Liver (tissue), 3 donors: Measurements from ENCODE around the gene PDE2A.

ENCODE experiments used
- ATF3 ChIP-seq: IDR thresholded peaks from 2 replicates; pipeline ENCODE4 v1.6.1; 2016; ENCODE audit warnings: antibody characterized with exemption
- CTCF ChIP-seq: fragments of 150-350 bp; IDR thresholded peaks from 2 replicates; pipeline ENCODE4 v1.5.1; 2017; ENCODE audit warnings: improper control_type of control experiment, low read depth, low read length; ENCODE audit not compliant: missing input control
- GABPA ChIP-seq, 2 donors: IDR thresholded peaks in 1 of 2; conservative IDR thresholded peaks in 1 of 2; 2 replicates each; pipeline ENCODE4 v1.6.1; 2016; ENCODE audit warnings: antibody characterized with exemption in 2 of 2, mild to moderate bottlenecking in 1 of 2, moderate library complexity in 1 of 2
- HNF4G ChIP-seq: IDR thresholded peaks from 2 replicates; pipeline ENCODE4 v1.6.1; 2016; ENCODE audit warnings: antibody characterized with exemption
- MAX ChIP-seq: IDR thresholded peaks from 2 replicates; pipeline ENCODE4 v1.6.1; 2016; ENCODE audit warnings: antibody characterized with exemption
- REST ChIP-seq: IDR thresholded peaks from 2 replicates; pipeline ENCODE4 v1.6.1; 2016; ENCODE audit warnings: antibody characterized with exemption, mild to moderate bottlenecking
- YY1 ChIP-seq: IDR thresholded peaks from 2 replicates; pipeline ENCODE4 v1.6.1; 2016; ENCODE audit warnings: antibody characterized with exemption, mild to moderate bottlenecking
- donor health status: healthy.
- donor health status: healthy.

GRCh38 chr11:72604256-72604655 lies 70.0 kb downstream of the PDE2A start:
- TF ChIP-seq HNF4G = no peak
- no peak for TF ChIP-seq ATF3
- TF ChIP-seq CTCF = no peak
- no peak for TF ChIP-seq GABPA (IDR thresholded peaks at IDR 0.05 in 1 of 2, conservative IDR thresholded peaks at IDR 0.05 in 1 of 2)
- no peak for TF ChIP-seq MAX
- TF ChIP-seq REST = no peak
- TF ChIP-seq YY1 = no peak
